H9 (cell line): ENCODE results near the gene MCEE. TPM values are rescaled to one million over a fixed set of nuclear protein-coding genes. Genes with fewer than 3 reads are reported as not detected.

Experiments
- DNase-seq: peaks from one replicate; pipeline ENCODE4 v3.0.0-alpha.2; 2017
- H2AFZ ChIP-seq: one replicate; pipeline ENCODE4 v1.6.1; 2013; ENCODE audit warnings: mild to moderate bottlenecking, low read length, control low read depth, moderate library complexity
- H2AK5ac ChIP-seq: 2 replicates; pipeline ENCODE4 v1.6.1; 2013; ENCODE audit warnings: low read length, control low read depth, mixed read lengths; ENCODE audit not compliant: insufficient read length
- H2BK120ac ChIP-seq: one replicate; pipeline ENCODE4 v1.6.1; 2013; ENCODE audit warnings: low read depth, mild to moderate bottlenecking, low read length, control low read depth, inconsistent platforms; ENCODE audit not compliant: poor library complexity, severe bottlenecking
- H2BK12ac ChIP-seq: 2 replicates; pipeline ENCODE4 v1.6.1; 2013; ENCODE audit warnings: low read length, control low read depth, mixed read lengths, low read depth; ENCODE audit not compliant: insufficient read length
- H2BK15ac ChIP-seq: 2 replicates; pipeline ENCODE4 v1.6.1; 2013; ENCODE audit warnings: low read depth, low read length, control low read depth
- H2BK20ac ChIP-seq: one replicate; pipeline ENCODE4 v1.6.1; 2013; ENCODE audit warnings: low read depth, mild to moderate bottlenecking, low read length, control low read depth, inconsistent platforms; ENCODE audit not compliant: poor library complexity, severe bottlenecking
- H2BK5ac ChIP-seq: 2 replicates; pipeline ENCODE4 v1.6.1; 2013; ENCODE audit warnings: low read length, control low read depth, mixed read lengths; ENCODE audit not compliant: insufficient read length
- H3K14ac ChIP-seq: 2 replicates; pipeline ENCODE4 v1.6.1; 2013; ENCODE audit warnings: low read length, control low read depth; ENCODE audit not compliant: insufficient read depth
- H3K18ac ChIP-seq: 2 replicates; pipeline ENCODE4 v1.6.1; 2013; ENCODE audit warnings: low read depth, mild to moderate bottlenecking, mixed read lengths, low read length, control low read depth; ENCODE audit not compliant: insufficient read length
- H3K23ac ChIP-seq: 2 replicates; pipeline ENCODE4 v1.6.1; 2013; ENCODE audit warnings: low read length, control low read depth, mixed read lengths, low read depth; ENCODE audit not compliant: insufficient read length
- H3K23me2 ChIP-seq: 2 replicates; pipeline ENCODE4 v1.6.1; 2013; ENCODE audit warnings: low read depth, mild to moderate bottlenecking, mixed read lengths, low read length, control low read depth; ENCODE audit not compliant: insufficient read length, poor library complexity, severe bottlenecking
- H3K27ac ChIP-seq: 2 replicates; pipeline ENCODE4 v1.5.1; 2013; ENCODE audit warnings: low read length, control low read depth, mixed read lengths, low read depth; ENCODE audit not compliant: insufficient read length
- H3K27me3 ChIP-seq: 2 replicates; pipeline ENCODE4 v1.6.1; 2013; ENCODE audit warnings: low read length, control low read depth, inconsistent platforms; ENCODE audit not compliant: insufficient read depth
- H3K4ac ChIP-seq: 2 replicates; pipeline ENCODE4 v1.6.1; 2013; ENCODE audit warnings: low read depth, mild to moderate bottlenecking, control low read depth, inconsistent platforms, low read length, moderate library complexity
- H3K4me1 ChIP-seq: 2 replicates; pipeline ENCODE4 v1.6.1; 2013; ENCODE audit warnings: low read length, control low read depth, inconsistent platforms; ENCODE audit not compliant: insufficient read depth
- H3K4me2 ChIP-seq: 2 replicates; pipeline ENCODE4 v1.6.1; 2013; ENCODE audit warnings: low read length, control low read depth, mixed read lengths; ENCODE audit not compliant: insufficient read length, insufficient read depth
- H3K56ac ChIP-seq: 2 replicates; pipeline ENCODE4 v1.6.1; 2013; ENCODE audit warnings: low read depth, mild to moderate bottlenecking, mixed read lengths, low read length, control low read depth; ENCODE audit not compliant: insufficient read length
- H3K79me1 ChIP-seq: 2 replicates; pipeline ENCODE4 v1.6.1; 2013; ENCODE audit warnings: low read depth, mild to moderate bottlenecking, moderate library complexity, low read length, control low read depth, inconsistent platforms; ENCODE audit not compliant: insufficient read depth, poor library complexity, severe bottlenecking
- H3K79me2 ChIP-seq: 2 replicates; pipeline ENCODE4 v1.6.1; 2013; ENCODE audit warnings: low read length, control low read depth, inconsistent platforms; ENCODE audit not compliant: insufficient read depth
- H3K9ac ChIP-seq: 2 replicates; pipeline ENCODE4 v1.6.1; 2013; ENCODE audit warnings: low read length, control low read depth, mixed read lengths; ENCODE audit not compliant: insufficient read length; ENCODE audit errors: extremely low read depth
- H3K9me3 ChIP-seq: one replicate; pipeline ENCODE4 v1.6.1; 2013; ENCODE audit warnings: low read depth, low read length, inconsistent platforms; ENCODE audit not compliant: control insufficient read depth
- H3T11ph ChIP-seq: one replicate; pipeline ENCODE4 v1.6.1; 2013; ENCODE audit warnings: mild to moderate bottlenecking, low read length, control low read depth, inconsistent platforms
- H4K20me1 ChIP-seq: one replicate; pipeline ENCODE4 v1.6.1; 2013; ENCODE audit not compliant: control insufficient read depth, insufficient read length, insufficient read depth
- H4K5ac ChIP-seq: 2 replicates; pipeline ENCODE4 v1.6.1; 2013; ENCODE audit warnings: low read depth, mild to moderate bottlenecking, mixed read lengths, low read length, control low read depth; ENCODE audit not compliant: insufficient read length
- H4K8ac ChIP-seq: replicated peaks from 2 replicates; pipeline ENCODE4 v1.6.1; 2013; ENCODE audit warnings: low read length, control low read depth, mixed read lengths, low read depth; ENCODE audit not compliant: insufficient read length
- H4K91ac ChIP-seq: 2 replicates; pipeline ENCODE4 v1.6.1; 2013; ENCODE audit warnings: low read depth, mild to moderate bottlenecking, moderate library complexity, mixed read lengths, low read length, control low read depth; ENCODE audit not compliant: insufficient read length
- H3K27ac Mint-ChIP-seq, 3 experiments: 2 replicates in 2 of 3; 3 replicates in 1 of 3; pipeline ENCODE4 v1.8.0; 2020 to 2021; ENCODE audit warnings: mixed read lengths in 3 of 3, mild to moderate bottlenecking in 1 of 3, moderate library complexity in 1 of 3
- H3K27me3 Mint-ChIP-seq: 2 replicates; pipeline ENCODE4 v1.8.0; 2021; ENCODE audit warnings: low read depth, mild to moderate bottlenecking, moderate library complexity, mixed read lengths
- H3K36me3 Mint-ChIP-seq, 3 experiments: 2 replicates in 2 of 3; 3 replicates in 1 of 3; pipeline ENCODE4 v1.8.0; 2020 to 2021; ENCODE audit warnings: low read depth in 3 of 3, mixed read lengths in 3 of 3; ENCODE audit not compliant: insufficient read depth in 1 of 3
- H3K4me1 Mint-ChIP-seq, 2 experiments: 2 replicates each; pipeline ENCODE4 v1.8.0; 2020; ENCODE audit warnings: mixed read lengths in 2 of 2
- H3K4me3 Mint-ChIP-seq, 2 experiments: 2 replicates in 1 of 2; 3 replicates in 1 of 2; pipeline ENCODE4 v1.8.0; 2020 to 2021; ENCODE audit warnings: mild to moderate bottlenecking in 2 of 2, mixed read lengths in 2 of 2, moderate library complexity in 1 of 2
- H3K9me3 Mint-ChIP-seq, 2 experiments: 2 replicates in 1 of 2; 3 replicates in 1 of 2; pipeline ENCODE4 v1.8.0; 2020; ENCODE audit warnings: mild to moderate bottlenecking in 2 of 2, mixed read lengths in 2 of 2, moderate library complexity in 1 of 2
- CTCF ChIP-seq: fragments of 200-600 bp; sonication (generic); conservative IDR thresholded peaks from 3 replicates; pipeline ENCODE4 v1.8.0; 2021; ENCODE audit warnings: antibody characterized with exemption, mild to moderate bottlenecking
- WGBS: extraction: QIAGEN DNeasy Blood & Tissue Kit; methylation state at CpG from one replicate; pipeline ENCODE4 v1.1.7; 2013; ENCODE audit warnings: missing lambda C conversion rate, low lambda C conversion rate, mixed read lengths; ENCODE audit not compliant: insufficient read length; ENCODE audit errors: extremely low coverage; 5-methylcytosine and 5-hydroxymethylcytosine counted together
- total RNA-seq: library from RNA; stranded (reverse); gene quantifications from 2 replicates; pipeline ENCODE4 v1.2.1, GENCODE V29; 2021

Gene MCEE
- total RNA-seq, 1 experiment from 2014 or later, result 12.5 TPM

GRCh38 chr2:71069376-71069775, 60.7 kb downstream of the MCEE start:
- Mint-ChIP-seq H3K27me3 (no peaks in the 10 kb centered on the region; the same call in none of the 2 replicates), H3K4me3 (peak overlapping the region; percentile 94 to 96), H3K4me1 (peaks cover 18 to 26% of the 10 kb centered on the region in 2 experiments), H3K36me3 (peaks cover 11 to 37% (median 20%) of the 10 kb centered on the region in 3 experiments; a peak in 6 of 7 replicates), H3K27ac (no peak overlapping the region; a peak in 1 of 7 replicates), H3K9me3 (no peaks in the 10 kb centered on the region)
- H3K4ac ChIP-seq, result no peak overlapping the region
- H3K4me1 ChIP-seq, result peaks cover 5% of the 10 kb centered on the region; the same call in 1 of the 2 replicates
- H3K18ac ChIP-seq, result no peak overlapping the region
- no peak overlapping the region for H2BK12ac ChIP-seq
- peak overlapping the region; percentile 36 for H3K9ac ChIP-seq
- no peak overlapping the region for H2AFZ ChIP-seq
- peak overlapping the region; percentile 85 for H3K4me2 ChIP-seq
- no peak overlapping the region for H2BK20ac ChIP-seq
- no peak overlapping the region for H2BK120ac ChIP-seq
- no peak for TF ChIP-seq CTCF
- no peak overlapping the region for H3T11ph ChIP-seq
- no peak overlapping the region for H2BK15ac ChIP-seq
- no peak overlapping the region for H2AK5ac ChIP-seq
- peaks cover 18% of the 10 kb centered on the region for H3K23me2 ChIP-seq
- H3K27me3 ChIP-seq, result no peaks in the 10 kb centered on the region
- H3K23ac ChIP-seq, result no peak overlapping the region
- no peak overlapping the region for H3K27ac ChIP-seq
- no peaks in the 10 kb centered on the region for H3K79me1 ChIP-seq
- DNase-seq, result no peak
- no peak overlapping the region for H3K56ac ChIP-seq
- no peak overlapping the region for H4K8ac ChIP-seq
- H2BK5ac ChIP-seq, result no peak overlapping the region
- 0 out of 2 replicates have a peak, but pooled peaks cover 2% of the 10 kb centered on the region for H3K79me2 ChIP-seq
- H4K5ac ChIP-seq, result no peak overlapping the region
- H3K9me3 ChIP-seq, result no peaks in the 10 kb centered on the region
- H3K14ac ChIP-seq, result no peak overlapping the region
- H4K91ac ChIP-seq, result no peak overlapping the region
- WGBS, result no CpG with 5 or more reads among the region's 5 CpGs
- no peaks in the 10 kb centered on the region for H4K20me1 ChIP-seq
